Gastroesophageal sphincter (tissue), 4 donors: Measurements from ENCODE around the gene SURF2. TPM values are rescaled to one million over a fixed set of nuclear protein-coding genes. Genes with fewer than 3 reads are reported as not detected.

Experiments used
- ATAC-seq: fragments of 150-250 bp; one replicate; pipeline ENCODE4 v1.9.1; 2016; ENCODE audit warnings: mild to moderate bottlenecking, moderate library complexity
- H3K27ac ChIP-seq, 4 donors: fragments of 200-600 bp; sonication (generic) in 3 of 4; 1 replicate in 3 of 4; 2 replicates in 1 of 4; pipeline ENCODE4 v1.5.1; 2016 to 2019
- H3K27me3 ChIP-seq: fragments of 200-600 bp; sonication (generic); one replicate; pipeline ENCODE4 v1.5.1; 2019
- H3K36me3 ChIP-seq, 2 donors: fragments of 200-600 bp; sonication (generic); one replicate each; pipeline ENCODE4 v1.5.1; 2019; ENCODE audit warnings: control low read depth in 1 of 2
- H3K4me1 ChIP-seq, 3 donors: fragments of 200-600 bp; sonication (generic); 1 replicate in 2 of 3; 2 replicates in 1 of 3; pipeline ENCODE4 v1.5.1; 2016 to 2019; ENCODE audit warnings: control low read depth in 2 of 3
- H3K4me3 ChIP-seq, 2 donors: fragments of 200-600 bp; sonication (generic); one replicate each; pipeline ENCODE4 v1.5.1; 2019; ENCODE audit warnings: mild to moderate bottlenecking in 1 of 2, moderate library complexity in 1 of 2
- H3K9me3 ChIP-seq, 3 donors: fragments of 200-600 bp; sonication (generic); one replicate each; pipeline ENCODE4 v1.5.1; 2017 to 2019; ENCODE audit warnings: control low read depth in 2 of 3
- CTCF ChIP-seq, 4 experiments: fragments of 200-600 bp in 2 of 4; fragments of 450-650 bp in 2 of 4; sonication (generic) in 1 of 4; IDR thresholded peaks; one replicate each; pipeline ENCODE4 v1.5.1; 2017 to 2019; ENCODE audit warnings: antibody characterized with exemption in 4 of 4, mild to moderate bottlenecking in 2 of 4, moderate library complexity in 2 of 4
- EP300 ChIP-seq: sonication (generic); formaldehyde crosslinking; IDR thresholded peaks from one replicate; pipeline ENCODE4 v1.6.1; 2017; ENCODE audit warnings: antibody characterized with exemption, mild to moderate bottlenecking
- POLR2A ChIP-seq, 2 donors: fragments of 450-650 bp; IDR thresholded peaks; one replicate each; pipeline ENCODE4 v1.6.1; 2017; ENCODE audit warnings: antibody characterized with exemption in 2 of 2, mild to moderate bottlenecking in 2 of 2, moderate library complexity in 1 of 2
- POLR2AphosphoS5 ChIP-seq: sonication (generic); formaldehyde crosslinking; IDR thresholded peaks from one replicate; pipeline ENCODE4 v1.6.1; 2017; ENCODE audit warnings: antibody characterized with exemption
- WGBS, 2 donors: methylation state at CpG; one replicate each; pipeline ENCODE4 v1.1.5; 2018; ENCODE audit warnings: low coverage in 1 of 2; 5-methylcytosine and 5-hydroxymethylcytosine counted together
- total RNA-seq, 4 donors: library from RNA; depleted of rRNA; stranded (reverse); fragments of >200 nt; gene quantifications; one replicate each; pipeline ENCODE4 v1.1.0, GENCODE V29; 2016

The SURF2 gene
- total RNA-seq, 4 donors from 2014 or later = 11.2 to 16.3 (median 15.3) TPM

DNA sequence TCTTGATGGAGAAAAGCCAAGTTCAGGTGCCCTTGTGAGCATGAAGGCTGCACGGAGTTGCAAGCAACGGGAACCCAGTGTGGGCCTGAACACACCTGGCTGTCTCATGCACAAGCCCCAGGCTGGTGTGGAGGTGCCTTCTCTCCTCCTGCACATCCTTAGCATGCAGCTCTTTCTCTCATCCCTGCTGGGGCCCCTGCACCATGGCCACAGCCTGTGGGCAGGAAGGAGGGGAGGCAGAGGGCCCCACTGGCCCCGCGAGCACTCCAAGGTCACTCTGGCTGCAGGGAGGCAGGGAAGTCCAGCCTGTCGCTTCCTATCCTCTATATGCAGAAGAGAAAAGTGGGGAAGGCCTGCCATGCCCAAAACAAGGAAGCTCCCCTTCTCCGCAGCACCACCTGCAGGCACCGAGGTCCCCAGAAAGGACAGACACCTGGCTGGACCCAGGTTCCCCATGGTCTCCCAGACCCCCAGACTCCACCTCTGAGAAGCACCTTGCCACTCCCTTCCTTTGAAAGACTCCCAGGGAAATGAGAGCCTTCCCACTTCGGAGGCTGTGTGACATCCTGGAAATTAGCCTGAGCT is 38.4 kb downstream of the SURF2 start:
- Histone ChIP-seq H3K9me3 (no peaks in the 10 kb centered on the region), H3K27me3 (peaks cover 65% of the 10 kb centered on the region)
- TF ChIP-seq CTCF (IDR thresholded peaks at IDR 0.05) (no peak), POLR2AphosphoS5 (no peak), EP300 (no peak), POLR2A (IDR thresholded peaks at IDR 0.05) (no peak)

DNA sequence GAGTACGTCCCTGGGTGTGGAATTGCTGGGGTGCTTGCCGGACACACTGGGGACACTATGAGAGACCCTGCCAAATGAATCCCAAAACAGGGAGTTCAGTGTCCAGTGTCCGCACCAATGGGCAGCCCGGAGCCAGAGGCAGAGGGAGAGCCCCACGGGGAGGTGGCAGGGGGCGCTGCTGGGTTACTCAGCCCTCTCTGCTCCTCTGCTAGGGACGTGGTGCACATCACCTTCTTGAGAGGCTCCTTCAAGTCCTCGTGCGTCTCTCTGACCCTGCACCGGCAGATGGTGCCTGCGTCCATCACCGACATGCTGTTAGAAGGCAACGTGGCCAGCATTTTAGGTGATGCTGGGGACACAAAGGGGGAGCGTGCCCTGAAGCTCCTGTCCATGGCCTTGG is 40.6 kb downstream of the SURF2 start:
- no peaks in the 10 kb centered on the region for H3K4me1 ChIP-seq
- H3K4me3 ChIP-seq = no peak overlapping the region
- H3K9me3 ChIP-seq = no peaks in the 10 kb centered on the region
- peaks cover 50% of the 10 kb centered on the region for H3K27me3 ChIP-seq
- no peak for ATAC-seq
- no peak for TF ChIP-seq POLR2AphosphoS5
- TF ChIP-seq CTCF (IDR thresholded peaks at IDR 0.05) = no peak
- TF ChIP-seq EP300 = no peak
- no peak for TF ChIP-seq POLR2A (IDR thresholded peaks at IDR 0.05)
- peaks cover 0 to 11% of the 10 kb centered on the region in 2 donors for H3K36me3 ChIP-seq
- H3K27ac ChIP-seq = no peak overlapping the region
- WGBS, 2 donors = 71% methylated on average over 1 of the region's 14 CpGs; no CpG with 5 or more reads in 1 of the 2 donors

More for the DNA sequence above, 38.4 kb downstream of the SURF2 start:
- Histone ChIP-seq H3K36me3 (peaks cover 0 to under 1% of the 10 kb centered on the region in 2 donors), H3K27ac (no peak overlapping the region), H3K4me3 (no peak overlapping the region), H3K4me1 (no peaks in the 10 kb centered on the region)
- WGBS, 2 donors = 64% methylated on average over 3 of the region's 8 CpGs; no CpG with 5 or more reads in 1 of the 2 donors
- no peak for ATAC-seq

DNA sequence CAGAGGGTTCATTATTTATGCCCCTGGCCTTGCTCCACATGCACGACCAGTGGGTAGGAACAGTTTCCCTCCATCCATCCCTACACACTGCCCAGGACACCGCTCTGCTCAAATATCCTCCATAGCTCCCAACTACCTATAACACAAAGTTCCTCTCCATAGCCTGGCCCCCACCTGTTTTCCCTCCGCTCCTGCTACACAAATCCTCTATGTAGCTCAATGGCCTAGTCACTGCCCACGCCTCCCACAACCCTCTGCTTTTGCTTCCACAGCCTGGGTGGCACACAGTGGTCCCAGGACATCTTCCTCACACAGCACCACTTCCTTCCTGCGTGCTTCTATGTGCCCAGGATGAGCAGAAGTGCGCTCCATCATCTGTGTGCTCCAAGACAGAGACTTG is 41.0 kb downstream of the SURF2 start:
- no peak for ATAC-seq
- no peak overlapping the region for H3K4me3 ChIP-seq
- H3K36me3 ChIP-seq = peaks cover 0 to 15% of the 10 kb centered on the region in 2 donors
- peaks cover 46% of the 10 kb centered on the region for H3K27me3 ChIP-seq
- H3K9me3 ChIP-seq = no peaks in the 10 kb centered on the region
- 58 to 79% methylated on average over 2 to 6 of the region's 6 CpGs for WGBS, 2 donors
- no peak overlapping the region for H3K27ac ChIP-seq
- H3K4me1 ChIP-seq = no peaks in the 10 kb centered on the region
- TF ChIP-seq POLR2AphosphoS5 (no peak), EP300 (no peak), CTCF (IDR thresholded peaks at IDR 0.05) (no peak), POLR2A (IDR thresholded peaks at IDR 0.05) (no peak)

GRCh38 chr9:133397895-133398294 is 41.5 kb downstream of the SURF2 start:
- no peak for ATAC-seq
- WGBS, 2 donors = 40% methylated on average over 1 of the region's 9 CpGs; no CpG with 5 or more reads in 1 of the 2 donors
- H3K27me3 ChIP-seq = peaks cover 42% of the 10 kb centered on the region
- TF ChIP-seq CTCF (IDR thresholded peaks at IDR 0.05) (no peak), POLR2AphosphoS5 (no peak), POLR2A (IDR thresholded peaks at IDR 0.05) (no peak), EP300 (no peak)
- H3K36me3 ChIP-seq = peaks cover 0 to 21% of the 10 kb centered on the region in 2 donors
- no peak overlapping the region for H3K27ac ChIP-seq
- H3K4me1 ChIP-seq = no peaks in the 10 kb centered on the region
- no peak overlapping the region for H3K4me3 ChIP-seq
- no peaks in the 10 kb centered on the region for H3K9me3 ChIP-seq

DNA sequence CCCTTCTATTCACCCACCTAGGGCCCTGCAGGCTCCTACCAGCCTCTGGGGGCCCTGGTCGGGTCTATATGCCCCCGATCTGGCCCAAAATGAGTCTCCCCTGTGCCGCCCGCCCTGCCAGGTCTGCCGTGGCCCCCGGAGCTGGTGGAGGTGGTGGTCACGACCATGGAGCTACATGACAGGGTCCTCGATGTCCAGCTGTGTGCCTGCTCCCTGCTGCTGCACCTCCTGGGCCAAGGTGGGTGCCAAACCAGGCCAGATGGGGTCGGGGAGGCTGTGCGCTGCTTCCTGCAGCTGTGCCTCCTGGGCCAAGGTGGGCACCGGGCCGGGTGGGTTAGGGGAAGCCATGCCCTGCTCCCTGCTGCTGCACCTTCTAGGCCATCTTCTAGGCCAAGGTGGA is 43.9 kb downstream of the SURF2 start:
- no peak for TF ChIP-seq CTCF (IDR thresholded peaks at IDR 0.05)
- no peak for TF ChIP-seq EP300
- no peak for TF ChIP-seq POLR2AphosphoS5
- no peak for TF ChIP-seq POLR2A (IDR thresholded peaks at IDR 0.05)
- H3K4me3 ChIP-seq = no peak overlapping the region
- H3K27ac ChIP-seq = no peak overlapping the region
- no peak for ATAC-seq
- H3K4me1 ChIP-seq = no peaks in the 10 kb centered on the region
- WGBS, 2 donors = no CpG with 5 or more reads among the region's 12 CpGs
- peaks cover 0 to 36% of the 10 kb centered on the region in 2 donors for H3K36me3 ChIP-seq
- H3K27me3 ChIP-seq = peaks cover 18% of the 10 kb centered on the region
- H3K9me3 ChIP-seq = no peaks in the 10 kb centered on the region
